CD8-positive, alpha-beta memory T cell (primary cell): ENCODE data around the gene HSPBAP1. TPM values are rescaled to one million over a fixed set of nuclear protein-coding genes. Genes with fewer than 3 reads are reported as not detected.

Experiments
- CTCF ChIA-PET: fragments of 350-600 bp; sonication (Branson Sonifier 250); formaldehyde crosslinking; loops from one replicate; lab custom pipeline; 2021; ENCODE audit warnings: antibody characterized with exemption; lab: Charles Lee
- POLR2A ChIA-PET: fragments of 350-600 bp; sonication (Branson Sonifier 250); formaldehyde crosslinking; loops from one replicate; lab custom pipeline; 2021; ENCODE audit warnings: antibody characterized with exemption; lab: Charles Lee
- DNase-seq, 5 donors: peaks; one replicate each; pipeline versions ENCODE4 v3.0.0 to v3.0.0-alpha.2; 2020 to 2022; ENCODE audit warnings: mixed read lengths in 1 of 5
- H3K27ac ChIP-seq: one replicate; pipeline ENCODE4 v1.7.0; 2013; ENCODE audit warnings: low read depth, mild to moderate bottlenecking, low read length, moderate library complexity
- H3K27me3 ChIP-seq: 2 replicates; pipeline ENCODE4 v1.7.0; 2013; ENCODE audit warnings: low read length, mild to moderate bottlenecking; ENCODE audit not compliant: insufficient read depth, poor library complexity, severe bottlenecking
- H3K36me3 ChIP-seq: 2 replicates; pipeline ENCODE4 v1.7.0; 2013; ENCODE audit warnings: mild to moderate bottlenecking, low read length, moderate library complexity; ENCODE audit not compliant: insufficient read depth
- H3K4me1 ChIP-seq: 2 replicates; pipeline ENCODE4 v1.7.0; 2013; ENCODE audit warnings: mild to moderate bottlenecking, low read length, moderate library complexity; ENCODE audit not compliant: insufficient read depth
- H3K4me3 ChIP-seq: 2 replicates; pipeline ENCODE4 v1.7.0; 2013; ENCODE audit warnings: mild to moderate bottlenecking, low read length
- H3K9me3 ChIP-seq: 2 replicates; pipeline ENCODE4 v1.7.0; 2013; ENCODE audit warnings: mild to moderate bottlenecking, low read length
- H3K27ac Mint-ChIP-seq, 8 donors: one replicate each; pipeline ENCODE4 v1.8.0; 2020 to 2021; ENCODE audit warnings: mixed read lengths in 8 of 8, mild to moderate bottlenecking in 6 of 8, inconsistent platforms in 3 of 8, moderate library complexity in 3 of 8
- H3K27me3 Mint-ChIP-seq, 2 donors: one replicate each; pipeline ENCODE4 v1.8.0; 2020 to 2021; ENCODE audit warnings: mixed read lengths in 2 of 2, mild to moderate bottlenecking in 1 of 2, moderate library complexity in 1 of 2
- H3K36me3 Mint-ChIP-seq, 3 donors: one replicate each; pipeline ENCODE4 v1.8.0; 2020 to 2021; ENCODE audit warnings: mixed read lengths in 3 of 3, inconsistent platforms in 1 of 3, mild to moderate bottlenecking in 1 of 3
- H3K4me1 Mint-ChIP-seq, 3 donors: one replicate each; pipeline ENCODE4 v1.8.0; 2020 to 2021; ENCODE audit warnings: mixed read lengths in 3 of 3, inconsistent platforms in 1 of 3, mild to moderate bottlenecking in 1 of 3
- H3K4me3 Mint-ChIP-seq, 7 donors: one replicate each; pipeline ENCODE4 v1.8.0; 2020 to 2021; ENCODE audit warnings: mixed read lengths in 7 of 7, mild to moderate bottlenecking in 6 of 7, moderate library complexity in 4 of 7, inconsistent platforms in 2 of 7
- H3K9me3 Mint-ChIP-seq, 5 donors: one replicate each; pipeline ENCODE4 v1.8.0; 2020 to 2022; ENCODE audit warnings: mixed read lengths in 5 of 5, mild to moderate bottlenecking in 3 of 5, moderate library complexity in 2 of 5, inconsistent platforms in 1 of 5
- polyA plus RNA-seq: library from polyadenylated mRNA; unstranded; fragments of 300-500 nt; fragmentation: Illumina TruSeq; gene quantifications from one replicate; pipeline ENCODE4 v1.2.3, GENCODE V29; 2021
- total RNA-seq, 2 experiments: library from RNA; stranded (reverse); gene quantifications; one replicate each; pipeline ENCODE4 v1.2.3, GENCODE V29; 2021

HSPBAP1 gene
- total and polyA plus RNA-seq, 3 experiments from 2014 or later = 7.2 to 10.6 (median 10.2) TPM

- H3K4me3 ChIP-seq = no peak overlapping the region
- H3K4me3 Mint-ChIP-seq = no peak overlapping the region
- H3K9me3 ChIP-seq = no peaks in the 10 kb centered on the region
- no peak for DNase-seq
- H3K27ac ChIP-seq = no peak overlapping the region
- ChIA-PET POLR2A (no interaction called here), CTCF (interaction anchor here (1.6 kb wide), 1 partner anchor 127 kb away, joined by 3 read pairs; no protein-coding TSS in a partner anchor)
- peaks cover 11 to 24% (median 23%) of the 10 kb centered on the region in 3 donors for H3K4me1 Mint-ChIP-seq
- H3K27me3 ChIP-seq = no peaks in the 10 kb centered on the region
- H3K27me3 Mint-ChIP-seq = no peaks in the 10 kb centered on the region
- no peaks in the 10 kb centered on the region for H3K9me3 Mint-ChIP-seq
- H3K36me3 ChIP-seq = peaks cover 38% of the 10 kb centered on the region
- H3K36me3 Mint-ChIP-seq = peaks cover 4 to 48% (median 41%) of the 10 kb centered on the region in 3 donors
- peaks cover 6% of the 10 kb centered on the region for H3K4me1 ChIP-seq
- H3K27ac Mint-ChIP-seq = peak overlapping the region in 3 of 8 donors; percentile 18 to 57 (median 27)
Observed at GRCh38 chr3:122691195-122691594, 102.4 kb downstream of the HSPBAP1 start.

- no peaks in the 10 kb centered on the region for H3K27me3 Mint-ChIP-seq
- H3K27ac Mint-ChIP-seq = peak overlapping the region in 3 of 8 donors; percentile 25 to 79 (median 35)
- no peak overlapping the region for H3K4me3 ChIP-seq
- no peak overlapping the region for H3K27ac ChIP-seq
- H3K27me3 ChIP-seq = no peaks in the 10 kb centered on the region
- peaks cover 6 to 49% (median 39%) of the 10 kb centered on the region in 3 donors for H3K36me3 Mint-ChIP-seq
- ChIA-PET POLR2A (no interaction called here), CTCF (no interaction called here)
- no peaks in the 10 kb centered on the region for H3K9me3 ChIP-seq
- peaks cover 12 to 24% (median 22%) of the 10 kb centered on the region in 3 donors for H3K4me1 Mint-ChIP-seq
- no peak for DNase-seq
- peaks cover 38% of the 10 kb centered on the region for H3K36me3 ChIP-seq
- H3K4me1 ChIP-seq = peaks cover 6% of the 10 kb centered on the region
- H3K4me3 Mint-ChIP-seq = no peak overlapping the region
- H3K9me3 Mint-ChIP-seq = no peaks in the 10 kb centered on the region
Observed at GRCh38 chr3:122690096-122690495, 103.5 kb downstream of the HSPBAP1 start.

Other genes starting within 250 kb of the HSPBAP1 start
- 10 to 100 TPM; 13.2 to 13.4 TPM for gene PARP9, start 229.5 kb downstream of the HSPBAP1 start, total RNA-seq
- gene PARP9, start 229.5 kb downstream of the HSPBAP1 start, polyA plus RNA-seq = 32.5 TPM
- gene DTX3L, start 229.5 kb downstream of the HSPBAP1 start, total RNA-seq = 10 to 100 TPM; 22.9 to 24.3 TPM
- gene DTX3L, start 229.5 kb downstream of the HSPBAP1 start, polyA plus RNA-seq = 31.2 TPM
- gene PARP15, start 216.2 kb downstream of the HSPBAP1 start, total RNA-seq = 10 to 100 TPM; 12.7 to 13.9 TPM
- 8.5 TPM for gene PARP15, start 216.2 kb downstream of the HSPBAP1 start, polyA plus RNA-seq
- 10 to 100 TPM; 41.3 to 44.8 TPM for gene PARP14, start 113.0 kb downstream of the HSPBAP1 start, total RNA-seq
- gene PARP14, start 113.0 kb downstream of the HSPBAP1 start, polyA plus RNA-seq = 16.6 TPM
- gene SLC49A4, start 1.2 kb upstream of the HSPBAP1 start, total RNA-seq = 1 to 10 TPM; 2.1 to 2.3 TPM
- 1.6 TPM for gene SLC49A4, start 1.2 kb upstream of the HSPBAP1 start, polyA plus RNA-seq
- gene SEMA5B, start 233.9 kb upstream of the HSPBAP1 start, total RNA-seq = not detected
- not detected for gene SEMA5B, start 233.9 kb upstream of the HSPBAP1 start, polyA plus RNA-seq